Measurements from ENCODE around the gene ANKRD7. TPM values are rescaled to one million over a fixed set of nuclear protein-coding genes. Genes with fewer than 3 reads are reported as not detected.
A peak's percentile ranks its signal among the peaks of the same experiment; 100 is the strongest.

The ANKRD7 gene, protein sequence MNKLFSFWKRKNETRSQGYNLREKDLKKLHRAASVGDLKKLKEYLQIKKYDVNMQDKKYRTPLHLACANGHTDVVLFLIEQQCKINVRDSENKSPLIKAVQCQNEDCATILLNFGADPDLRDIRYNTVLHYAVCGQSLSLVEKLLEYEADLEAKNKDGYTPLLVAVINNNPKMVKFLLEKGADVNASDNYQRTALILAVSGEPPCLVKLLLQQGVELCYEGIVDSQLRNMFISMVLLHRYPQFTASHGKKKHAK
- total RNA-seq (2021) (1.7 to 3.5 TPM (median 1.9 TPM) in 3 replicates), Bru-seq, nascent RNA (percentile 37 among the genes with signal in this experiment)
- long read RNA-seq, experiment 1, partial matches to known transcripts, result 0 of 6 reads
- long read RNA-seq, experiment 1, other reads (novel, unspliced or antisense), result 6 of 6 reads
- long read RNA-seq, experiment 2, partial matches to known transcripts, result 0 of 2 reads
- long read RNA-seq, experiment 2, other reads (novel, unspliced or antisense), result 2 of 2 reads
- long read RNA-seq, experiment 3, partial matches to known transcripts, result 0 of 3 reads
- long read RNA-seq, experiment 3, other reads (novel, unspliced or antisense), result 3 of 3 reads

DNA sequence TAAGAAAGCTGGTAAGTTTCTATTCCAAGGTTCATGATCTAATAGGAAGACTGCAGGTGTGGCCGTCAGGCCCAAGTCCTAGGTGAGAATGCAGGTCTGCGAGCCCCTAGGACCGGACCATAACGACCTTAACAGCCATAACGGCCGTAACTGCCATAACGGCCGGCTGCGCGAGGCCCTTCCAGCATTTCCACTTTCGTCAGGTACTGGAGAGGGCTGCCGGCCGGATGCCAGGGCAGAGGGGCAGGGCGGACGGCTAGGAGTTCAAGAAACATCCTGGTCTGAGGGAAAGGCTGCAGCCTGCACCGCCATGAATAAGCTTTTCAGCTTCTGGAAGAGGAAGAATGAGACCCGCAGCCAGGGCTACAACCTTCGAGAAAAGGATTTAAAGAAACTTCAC is at the start of gene ANKRD7:
Gene ANKRD7 (plus strand): TSS at position 184 of the 400 bp plus-strand sequence. CDS start 127 bp downstream, at position 311.
- no peaks in the 10 kb centered on the region for H3K36me3 Mint-ChIP-seq
- H3K4me3 Mint-ChIP-seq, result no peak within 1 kb of the TSS
- POLR2A ChIA-PET, result no interaction called here
- no peak within 1 kb of the TSS for H3K27ac Mint-ChIP-seq
- no peaks in the 10 kb centered on the region for H3K4me1 Mint-ChIP-seq
- no peak for DNase-seq (ENCODE audit: low spot score)
- CTCF ChIA-PET, result no interaction called here
- H3K9me3 Mint-ChIP-seq, result no peaks in the 10 kb centered on the region
- TF ChIP-seq ARID4B (CRISPR knock-in tag; IDR thresholded peaks at IDR 0.05; ENCODE audit: borderline replicate concordance) (no peak), NR3C1 (CRISPR knock-in tag; conservative IDR thresholded peaks at IDR 0.05; ENCODE audit: low read depth) (no peak), SOX15 (CRISPR knock-in tag; IDR thresholded peaks at IDR 0.05) (no peak), SP1 (CRISPR knock-in tag; conservative IDR thresholded peaks at IDR 0.05) (no peak), KAT7 (CRISPR knock-in tag; IDR thresholded peaks at IDR 0.05; ENCODE audit: borderline replicate concordance) (no peak), SMAD3 (CRISPR knock-in tag; IDR thresholded peaks at IDR 0.05; ENCODE audit: borderline replicate concordance) (no peak), FOXJ3 (CRISPR knock-in tag; IDR thresholded peaks at IDR 0.05; ENCODE audit: borderline replicate concordance) (no peak), NFATC4 (CRISPR knock-in tag; IDR thresholded peaks at IDR 0.05) (no peak), NFYB (CRISPR knock-in tag; conservative IDR thresholded peaks at IDR 0.05; ENCODE audit: low read depth) (no peak), RELA (CRISPR knock-in tag; IDR thresholded peaks at IDR 0.05; ENCODE audit: borderline replicate concordance) (no peak), NR1H2 (CRISPR knock-in tag; IDR thresholded peaks at IDR 0.05) (no peak), NR2C2 (CRISPR knock-in tag; IDR thresholded peaks at IDR 0.05) (no peak), ZNF232 (CRISPR knock-in tag; IDR thresholded peaks at IDR 0.05) (no peak), AFF4 (CRISPR knock-in tag; IDR thresholded peaks at IDR 0.05; ENCODE audit: borderline replicate concordance) (no peak), ATF2 (CRISPR knock-in tag; IDR thresholded peaks at IDR 0.05; ENCODE audit: borderline replicate concordance, low read depth) (no peak), GABPB1 (CRISPR knock-in tag; IDR thresholded peaks at IDR 0.05) (no peak), GTF2I (CRISPR knock-in tag; conservative IDR thresholded peaks at IDR 0.05) (no peak), USF2 (CRISPR knock-in tag; IDR thresholded peaks at IDR 0.05) (no peak)
- TF ChIP-seq, protein P1, sequence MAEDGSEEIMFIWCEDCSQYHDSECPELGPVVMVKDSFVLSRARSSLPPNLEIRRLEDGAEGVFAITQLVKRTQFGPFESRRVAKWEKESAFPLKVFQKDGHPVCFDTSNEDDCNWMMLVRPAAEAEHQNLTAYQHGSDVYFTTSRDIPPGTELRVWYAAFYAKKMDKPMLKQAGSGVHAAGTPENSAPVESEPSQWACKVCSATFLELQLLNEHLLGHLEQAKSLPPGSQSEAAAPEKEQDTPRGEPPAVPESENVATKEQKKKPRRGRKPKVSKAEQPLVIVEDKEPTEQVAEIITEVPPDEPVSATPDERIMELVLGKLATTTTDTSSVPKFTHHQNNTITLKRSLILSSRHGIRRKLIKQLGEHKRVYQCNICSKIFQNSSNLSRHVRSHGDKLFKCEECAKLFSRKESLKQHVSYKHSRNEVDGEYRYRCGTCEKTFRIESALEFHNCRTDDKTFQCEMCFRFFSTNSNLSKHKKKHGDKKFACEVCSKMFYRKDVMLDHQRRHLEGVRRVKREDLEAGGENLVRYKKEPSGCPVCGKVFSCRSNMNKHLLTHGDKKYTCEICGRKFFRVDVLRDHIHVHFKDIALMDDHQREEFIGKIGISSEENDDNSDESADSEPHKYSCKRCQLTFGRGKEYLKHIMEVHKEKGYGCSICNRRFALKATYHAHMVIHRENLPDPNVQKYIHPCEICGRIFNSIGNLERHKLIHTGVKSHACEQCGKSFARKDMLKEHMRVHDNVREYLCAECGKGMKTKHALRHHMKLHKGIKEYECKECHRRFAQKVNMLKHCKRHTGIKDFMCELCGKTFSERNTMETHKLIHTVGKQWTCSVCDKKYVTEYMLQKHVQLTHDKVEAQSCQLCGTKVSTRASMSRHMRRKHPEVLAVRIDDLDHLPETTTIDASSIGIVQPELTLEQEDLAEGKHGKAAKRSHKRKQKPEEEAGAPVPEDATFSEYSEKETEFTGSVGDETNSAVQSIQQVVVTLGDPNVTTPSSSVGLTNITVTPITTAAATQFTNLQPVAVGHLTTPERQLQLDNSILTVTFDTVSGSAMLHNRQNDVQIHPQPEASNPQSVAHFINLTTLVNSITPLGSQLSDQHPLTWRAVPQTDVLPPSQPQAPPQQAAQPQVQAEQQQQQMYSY (CRISPR knock-in tag; IDR thresholded peaks at IDR 0.05), result no peak
- no peak for ATAC-seq
- no peaks in the 10 kb centered on the region for H3K27me3 Mint-ChIP-seq (ENCODE audit: low read depth)

Measured in WTC11 (cell line).